Activated T-cell treated with anti-CD3 and anti-CD28 coated beads for 4 hours (primary cell): Measurements from ENCODE around the gene TLE3.

Source experiments
- DNase-seq: peaks from one replicate; pipeline ENCODE4 v3.0.0-alpha.2; 2020

The TLE3 gene

GRCh38 chr15:70098461-70099166 is 897 bp upstream of the TLE3 start:
- peak; percentile 22 for DNase-seq

GRCh38 chr15:70098153-70098460 is 390 bp upstream of the TLE3 start:
- DNase-seq = no peak

- DNase-seq = no peak
Observed at GRCh38 chr15:70097063-70097320, 725 bp downstream of the TLE3 start.

- peak; percentile 60 for DNase-seq
Observed at GRCh38 chr15:70096215-70097062, 1.3 kb downstream of the TLE3 start.

- peak; percentile 28 for DNase-seq
Observed at GRCh38 chr15:70095408-70096214, 2.1 kb downstream of the TLE3 start.

- DNase-seq = no peak
Observed at GRCh38 chr15:70094690-70095311, 2.9 kb downstream of the TLE3 start.

GRCh38 chr15:70093481-70094319 is 4.0 kb downstream of the TLE3 start:
- no peak for DNase-seq

- no peak for DNase-seq
Observed at GRCh38 chr15:70093070-70093469, 4.6 kb downstream of the TLE3 start.

- DNase-seq = no peak
Observed at GRCh38 chr15:70092464-70093027, 5.2 kb downstream of the TLE3 start.

- DNase-seq = no peak
Observed at GRCh38 chr15:70091726-70092463, 5.8 kb downstream of the TLE3 start.

- DNase-seq = no peak
Observed at GRCh38 chr15:70090436-70091296, 7.1 kb downstream of the TLE3 start.

GRCh38 chr15:70089692-70089971 is 8.1 kb downstream of the TLE3 start:
- no peak for DNase-seq

- no peak for DNase-seq
Observed at GRCh38 chr15:70088887-70089691, 8.6 kb downstream of the TLE3 start.

- DNase-seq = no peak
Observed at GRCh38 chr15:70088455-70088854, 9.3 kb downstream of the TLE3 start.

GRCh38 chr15:70087708-70088352 is 9.9 kb downstream of the TLE3 start:
- no peak for DNase-seq

- DNase-seq = no peak
Observed at GRCh38 chr15:70086636-70087035, 11.1 kb downstream of the TLE3 start.

- no peak for DNase-seq
Observed at GRCh38 chr15:70084461-70084860, 13.3 kb downstream of the TLE3 start.

GRCh38 chr15:70083946-70084345 is 13.8 kb downstream of the TLE3 start:
- DNase-seq = no peak

GRCh38 chr15:70083418-70083817 is 14.3 kb downstream of the TLE3 start:
- DNase-seq = no peak
